Liver (tissue), 9 donors: ENCODE data around the gene KCTD16. TPM values are rescaled to one million over a fixed set of nuclear protein-coding genes. Genes with fewer than 3 reads are reported as not detected.

Experiments used
- DNase-seq: peaks from one replicate; pipeline ENCODE4 v3.0.0-alpha.2; 2017; ENCODE audit warnings: low spot score
- H3K27ac ChIP-seq, 2 donors: one replicate each; pipeline ENCODE4 v1.7.0; 2013; ENCODE audit warnings: inconsistent platforms in 2 of 2, low read length in 2 of 2, control low read depth in 1 of 2, low read depth in 1 of 2, mild to moderate bottlenecking in 1 of 2
- H3K27me3 ChIP-seq, 4 donors: one replicate each; pipeline versions ENCODE4 v1.6.1 to v1.7.0; 2013; ENCODE audit warnings: low read length in 3 of 4, inconsistent platforms in 1 of 4, mild to moderate bottlenecking in 1 of 4, moderate library complexity in 1 of 4; ENCODE audit not compliant: control insufficient read depth in 4 of 4, insufficient read depth in 4 of 4
- H3K36me3 ChIP-seq, 4 donors: one replicate each; pipeline versions ENCODE4 v1.6.1 to v1.7.0; 2013; ENCODE audit warnings: low read length in 3 of 4, mild to moderate bottlenecking in 3 of 4, low read depth in 1 of 4, moderate library complexity in 1 of 4; ENCODE audit not compliant: control insufficient read depth in 4 of 4, insufficient read depth in 3 of 4
- H3K4me1 ChIP-seq, 4 donors: one replicate each; pipeline versions ENCODE4 v1.6.1 to v1.7.0; 2013; ENCODE audit warnings: low read length in 3 of 4, mild to moderate bottlenecking in 3 of 4, moderate library complexity in 1 of 4; ENCODE audit not compliant: control insufficient read depth in 4 of 4, insufficient read depth in 4 of 4
- H3K4me3 ChIP-seq, 3 donors: one replicate each; pipeline versions ENCODE4 v1.6.1 to v1.7.0; 2013; ENCODE audit warnings: low read length in 3 of 3, control low read depth in 1 of 3, low read depth in 1 of 3, mild to moderate bottlenecking in 1 of 3
- H3K9ac ChIP-seq, 2 donors: one replicate each; pipeline ENCODE4 v1.7.0; 2013; ENCODE audit warnings: low read length in 2 of 2, mild to moderate bottlenecking in 2 of 2, moderate library complexity in 2 of 2, control low read depth in 1 of 2, low read depth in 1 of 2
- H3K9me3 ChIP-seq, 4 donors: one replicate each; pipeline versions ENCODE4 v1.6.1 to v1.7.0; 2013; ENCODE audit warnings: low read length in 3 of 4; ENCODE audit not compliant: control insufficient read depth in 4 of 4
- ATF3 ChIP-seq: IDR thresholded peaks from 2 replicates; pipeline ENCODE4 v1.6.1; 2016; ENCODE audit warnings: antibody characterized with exemption
- CTCF ChIP-seq: fragments of 150-350 bp; IDR thresholded peaks from 2 replicates; pipeline ENCODE4 v1.5.1; 2017; ENCODE audit warnings: improper control_type of control experiment, low read depth, low read length; ENCODE audit not compliant: missing input control
- EGR1 ChIP-seq, 2 donors: IDR thresholded peaks; 2 replicates each; pipeline ENCODE4 v1.6.1; 2016 to 2018; ENCODE audit warnings: antibody characterized with exemption in 2 of 2, low read depth in 2 of 2
- FOXA1 ChIP-seq: IDR thresholded peaks from 2 replicates; pipeline ENCODE4 v1.6.1; 2016; ENCODE audit warnings: antibody characterized with exemption
- FOXA2 ChIP-seq: IDR thresholded peaks from 2 replicates; pipeline ENCODE4 v1.6.1; 2016; ENCODE audit warnings: antibody characterized with exemption
- GABPA ChIP-seq, 2 donors: IDR thresholded peaks in 1 of 2; conservative IDR thresholded peaks in 1 of 2; 2 replicates each; pipeline ENCODE4 v1.6.1; 2016; ENCODE audit warnings: antibody characterized with exemption in 2 of 2, mild to moderate bottlenecking in 1 of 2, moderate library complexity in 1 of 2
- HNF4A ChIP-seq, 2 donors: conservative IDR thresholded peaks; 2 replicates each; pipeline ENCODE4 v1.6.1; 2016; ENCODE audit warnings: antibody characterized with exemption in 2 of 2, mild to moderate bottlenecking in 2 of 2
- HNF4G ChIP-seq: IDR thresholded peaks from 2 replicates; pipeline ENCODE4 v1.6.1; 2016; ENCODE audit warnings: antibody characterized with exemption
- JUND ChIP-seq, 2 donors: IDR thresholded peaks; 2 replicates each; pipeline ENCODE4 v1.6.1; 2016; ENCODE audit warnings: antibody characterized with exemption in 2 of 2
- NR2F2 ChIP-seq: IDR thresholded peaks from 2 replicates; pipeline ENCODE4 v1.6.1; 2016; ENCODE audit warnings: antibody characterized with exemption
- RAD21 ChIP-seq, 2 donors: IDR thresholded peaks; 2 replicates each; pipeline ENCODE4 v1.6.1; 2016; ENCODE audit warnings: antibody characterized with exemption in 2 of 2, mild to moderate bottlenecking in 2 of 2
- RXRA ChIP-seq, 2 donors: IDR thresholded peaks; 2 replicates each; pipeline ENCODE4 v1.6.1; 2017 to 2018; ENCODE audit warnings: antibody characterized with exemption in 2 of 2, mild to moderate bottlenecking in 1 of 2
- SP1 ChIP-seq: IDR thresholded peaks from 2 replicates; pipeline ENCODE4 v1.6.1; 2018; ENCODE audit warnings: antibody characterized with exemption, mild to moderate bottlenecking
- TAF1 ChIP-seq: conservative IDR thresholded peaks from 2 replicates; pipeline ENCODE4 v1.6.1; 2016; ENCODE audit warnings: antibody characterized with exemption, mild to moderate bottlenecking
- YY1 ChIP-seq: IDR thresholded peaks from 2 replicates; pipeline ENCODE4 v1.6.1; 2016; ENCODE audit warnings: antibody characterized with exemption, mild to moderate bottlenecking
- WGBS: extraction: QIAGEN DNeasy Blood & Tissue Kit; methylation state at CpG from one replicate; pipeline ENCODE4 v1.1.7; 2013; 5-methylcytosine and 5-hydroxymethylcytosine counted together
- polyA plus RNA-seq, 2 donors: library from polyadenylated mRNA; stranded (reverse) in 1 of 2; unstranded in 1 of 2; fragments of 200-250 nt in 1 of 2; fragments of >200 nt in 1 of 2; fragmentation: Nextera tagmentation in 1 of 2; extraction: Ambion mirVana in 1 of 2; gene quantifications; one replicate each; pipeline versions ENCODE4 v1.2.1 to v1.2.3, GENCODE V29; 2013 to 2015
- total RNA-seq, 2 donors: library from RNA; depleted of rRNA; stranded (reverse); fragments of >200 nt; gene quantifications; one replicate each; pipeline ENCODE4 v1.2.3, GENCODE V29; 2014
- TF ChIP-seq, protein P1 (sequence below): IDR thresholded peaks from 2 replicates; pipeline ENCODE4 v1.6.1; 2016; ENCODE audit warnings: antibody characterized with exemption, mild to moderate bottlenecking
- TF ChIP-seq, protein P2 (sequence below): IDR thresholded peaks from 2 replicates; pipeline ENCODE4 v1.6.1; 2016; ENCODE audit warnings: antibody characterized with exemption
- TF ChIP-seq, protein P3 (sequence below): IDR thresholded peaks from 2 replicates; pipeline ENCODE4 v1.6.1; 2016; ENCODE audit warnings: antibody characterized with exemption
- donor health status: healthy.
- donor health status: healthy.
- donor health status: healthy.
- donor health status: healthy.
- donor health status: healthy.

The KCTD16 gene
- total and polyA plus RNA-seq, 4 donors: under 0.01 to 0.05 (median 0.01) TPM; not detected in 1

- no peak overlapping the region for H3K4me3 ChIP-seq
- H3K27me3 ChIP-seq: no peaks in the 10 kb centered on the region
- no peaks in the 10 kb centered on the region for H3K9me3 ChIP-seq
- H3K4me1 ChIP-seq: no peaks in the 10 kb centered on the region
- H3K27ac ChIP-seq: no peak overlapping the region
- H3K36me3 ChIP-seq: no peaks in the 10 kb centered on the region
- DNase-seq: no peak
- 51% methylated on average over 1 of the region's 1 CpG for WGBS
- H3K9ac ChIP-seq: no peak overlapping the region
- no peak for TF ChIP-seq HNF4G
- no peak for TF ChIP-seq YY1
- TF ChIP-seq, protein P1, sequence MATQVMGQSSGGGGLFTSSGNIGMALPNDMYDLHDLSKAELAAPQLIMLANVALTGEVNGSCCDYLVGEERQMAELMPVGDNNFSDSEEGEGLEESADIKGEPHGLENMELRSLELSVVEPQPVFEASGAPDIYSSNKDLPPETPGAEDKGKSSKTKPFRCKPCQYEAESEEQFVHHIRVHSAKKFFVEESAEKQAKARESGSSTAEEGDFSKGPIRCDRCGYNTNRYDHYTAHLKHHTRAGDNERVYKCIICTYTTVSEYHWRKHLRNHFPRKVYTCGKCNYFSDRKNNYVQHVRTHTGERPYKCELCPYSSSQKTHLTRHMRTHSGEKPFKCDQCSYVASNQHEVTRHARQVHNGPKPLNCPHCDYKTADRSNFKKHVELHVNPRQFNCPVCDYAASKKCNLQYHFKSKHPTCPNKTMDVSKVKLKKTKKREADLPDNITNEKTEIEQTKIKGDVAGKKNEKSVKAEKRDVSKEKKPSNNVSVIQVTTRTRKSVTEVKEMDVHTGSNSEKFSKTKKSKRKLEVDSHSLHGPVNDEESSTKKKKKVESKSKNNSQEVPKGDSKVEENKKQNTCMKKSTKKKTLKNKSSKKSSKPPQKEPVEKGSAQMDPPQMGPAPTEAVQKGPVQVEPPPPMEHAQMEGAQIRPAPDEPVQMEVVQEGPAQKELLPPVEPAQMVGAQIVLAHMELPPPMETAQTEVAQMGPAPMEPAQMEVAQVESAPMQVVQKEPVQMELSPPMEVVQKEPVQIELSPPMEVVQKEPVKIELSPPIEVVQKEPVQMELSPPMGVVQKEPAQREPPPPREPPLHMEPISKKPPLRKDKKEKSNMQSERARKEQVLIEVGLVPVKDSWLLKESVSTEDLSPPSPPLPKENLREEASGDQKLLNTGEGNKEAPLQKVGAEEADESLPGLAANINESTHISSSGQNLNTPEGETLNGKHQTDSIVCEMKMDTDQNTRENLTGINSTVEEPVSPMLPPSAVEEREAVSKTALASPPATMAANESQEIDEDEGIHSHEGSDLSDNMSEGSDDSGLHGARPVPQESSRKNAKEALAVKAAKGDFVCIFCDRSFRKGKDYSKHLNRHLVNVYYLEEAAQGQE: no peak
- no peak for TF ChIP-seq ATF3
- no peak for TF ChIP-seq RAD21 (IDR thresholded peaks at IDR 0.05)
- no peak for TF ChIP-seq HNF4A (conservative IDR thresholded peaks at IDR 0.05)
- TF ChIP-seq FOXA2: no peak
- TF ChIP-seq JUND (IDR thresholded peaks at IDR 0.05): no peak
- TF ChIP-seq RXRA (IDR thresholded peaks at IDR 0.05): no peak
- TF ChIP-seq NR2F2: no peak
- no peak for TF ChIP-seq SP1
- no peak for TF ChIP-seq GABPA (IDR thresholded peaks at IDR 0.05 in 1 of 2, conservative IDR thresholded peaks at IDR 0.05 in 1 of 2)
- TF ChIP-seq CTCF: no peak
Observed at GRCh38 chr5:144142824-144143162, 27.9 kb upstream of the KCTD16 start.

DNA sequence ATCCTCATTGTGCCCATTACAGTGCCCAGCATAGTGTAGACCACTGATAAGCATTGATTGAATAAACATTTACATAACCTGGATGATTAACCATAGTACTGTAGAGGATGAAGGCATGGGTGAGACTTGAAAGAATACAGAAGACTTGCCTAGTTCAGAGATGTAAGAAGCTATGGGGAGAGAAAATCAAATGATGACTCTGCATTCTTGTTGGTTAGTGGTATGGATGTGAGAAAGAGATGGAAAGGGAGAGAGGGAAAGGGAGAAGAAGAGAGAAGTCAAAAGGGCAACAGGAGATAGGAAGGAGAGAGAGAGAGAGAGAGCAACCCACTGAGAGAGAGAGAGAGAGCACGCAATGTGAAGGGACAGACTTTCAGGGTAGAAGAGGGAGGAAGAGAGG, 27.0 kb upstream of the KCTD16 start:
- H3K9ac ChIP-seq: no peak overlapping the region
- H3K36me3 ChIP-seq: no peaks in the 10 kb centered on the region
- H3K9me3 ChIP-seq: no peaks in the 10 kb centered on the region
- no peak overlapping the region for H3K27ac ChIP-seq
- TF ChIP-seq HNF4G (no peak), HNF4A (conservative IDR thresholded peaks at IDR 0.05) (no peak), FOXA1 (no peak), YY1 (no peak), TAF1 (no peak), NR2F2 (no peak), JUND (IDR thresholded peaks at IDR 0.05) (no peak), CTCF (no peak), RAD21 (IDR thresholded peaks at IDR 0.05) (no peak), EGR1 (IDR thresholded peaks at IDR 0.05; ENCODE audit: low read depth in 2 of 2) (no peak), FOXA2 (no peak), RXRA (IDR thresholded peaks at IDR 0.05) (no peak), ATF3 (no peak)
- TF ChIP-seq, protein P2, sequence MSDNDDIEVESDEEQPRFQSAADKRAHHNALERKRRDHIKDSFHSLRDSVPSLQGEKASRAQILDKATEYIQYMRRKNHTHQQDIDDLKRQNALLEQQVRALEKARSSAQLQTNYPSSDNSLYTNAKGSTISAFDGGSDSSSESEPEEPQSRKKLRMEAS: no peak
- TF ChIP-seq, protein P1: no peak
- TF ChIP-seq, protein P3, sequence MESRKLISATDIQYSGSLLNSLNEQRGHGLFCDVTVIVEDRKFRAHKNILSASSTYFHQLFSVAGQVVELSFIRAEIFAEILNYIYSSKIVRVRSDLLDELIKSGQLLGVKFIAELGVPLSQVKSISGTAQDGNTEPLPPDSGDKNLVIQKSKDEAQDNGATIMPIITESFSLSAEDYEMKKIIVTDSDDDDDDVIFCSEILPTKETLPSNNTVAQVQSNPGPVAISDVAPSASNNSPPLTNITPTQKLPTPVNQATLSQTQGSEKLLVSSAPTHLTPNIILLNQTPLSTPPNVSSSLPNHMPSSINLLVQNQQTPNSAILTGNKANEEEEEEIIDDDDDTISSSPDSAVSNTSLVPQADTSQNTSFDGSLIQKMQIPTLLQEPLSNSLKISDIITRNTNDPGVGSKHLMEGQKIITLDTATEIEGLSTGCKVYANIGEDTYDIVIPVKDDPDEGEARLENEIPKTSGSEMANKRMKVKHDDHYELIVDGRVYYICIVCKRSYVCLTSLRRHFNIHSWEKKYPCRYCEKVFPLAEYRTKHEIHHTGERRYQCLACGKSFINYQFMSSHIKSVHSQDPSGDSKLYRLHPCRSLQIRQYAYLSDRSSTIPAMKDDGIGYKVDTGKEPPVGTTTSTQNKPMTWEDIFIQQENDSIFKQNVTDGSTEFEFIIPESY: no peak
- WGBS: 89% methylated on average over 1 of the region's 1 CpG
- no peak overlapping the region for H3K4me3 ChIP-seq
- no peak for DNase-seq
- no peaks in the 10 kb centered on the region for H3K4me1 ChIP-seq
- no peaks in the 10 kb centered on the region for H3K27me3 ChIP-seq
